ENCODE results near the gene AP5Z1.

The AP5Z1 gene

GRCh38 chr7:4840079-4840501, 64.7 kb downstream of the AP5Z1 start:
- DNase-seq (ENCODE audit: low read depth in 2 of 2): no peak

Data from activated CD4-positive, alpha-beta T cell treated with anti-CD3 and anti-CD28 coated beads for 24 hours (primary cell).